HepG2 (cell line): ENCODE data around the gene RPS6KA2. TPM values are rescaled to one million over a fixed set of nuclear protein-coding genes. Genes with fewer than 3 reads are reported as not detected.

Experiments
- ATAC-seq: fragments of 200-7000 bp; cut with Tn5 transposase; 3 replicates; pipeline ENCODE4 v1.9.1; 2020; ENCODE audit warnings: mild to moderate bottlenecking, moderate library complexity
- BruUV-seq: library from RNA; stranded (reverse); fragments of 400-500 nt; replicated peaks from 2 replicates; lab custom pipeline; 2021; lab: Mats Ljungman, UMichigan
- CTCF ChIA-PET: fragments of 300-600 bp; formaldehyde crosslinking; extraction: SDS; loops from one replicate; lab custom pipeline; 2021; ENCODE audit warnings: low total read pairs, inconsistent platforms, low intra/inter-chr PET ratio; lab: Yijun Ruan, JAX
- POLR2A ChIA-PET: fragments of 350-600 bp; sonication (Branson Sonifier 250); formaldehyde crosslinking; loops from one replicate; lab custom pipeline; 2020; ENCODE audit warnings: antibody characterized with exemption, inconsistent platforms; lab: Yijun Ruan, JAX
- DNase-seq: peaks from one replicate; pipeline ENCODE4 v3.0.0-alpha.2; 2015; ENCODE audit warnings: low spot score
- FAIRE-seq: peaks from 3 replicates; lab custom pipeline; 2011; peaks lifted over from hg19 to GRCh38; lab: Jason Lieb, UNC
- H2AFZ ChIP-seq: one replicate; pipeline ENCODE4 v1.6.1; 2011; ENCODE audit warnings: low read length, inconsistent platforms
- H3K27ac ChIP-seq: fragments of 300-600 bp; 3 replicates; pipeline ENCODE4 v1.8.0; 2011; ENCODE audit warnings: mixed run types, mild to moderate bottlenecking, mixed read lengths, low read length, inconsistent platforms; ENCODE audit not compliant: insufficient read depth; ENCODE audit errors: extremely low read length
- H3K27me3 ChIP-seq, 2 experiments: fragments of 200-600 bp in 1 of 2; 2 replicates in 1 of 2; 3 replicates in 1 of 2; pipeline versions ENCODE4 v1.6.0 to v1.8.0; 2011; ENCODE audit warnings: low read length in 2 of 2, mild to moderate bottlenecking in 2 of 2, moderate library complexity in 2 of 2, inconsistent platforms in 1 of 2; ENCODE audit not compliant: insufficient read depth in 2 of 2, control insufficient read depth in 1 of 2
- H3K36me3 ChIP-seq, 2 experiments: fragments of 200-600 bp in 1 of 2; replicated peaks in 1 of 2; 2 replicates in 1 of 2; 3 replicates in 1 of 2; pipeline versions ENCODE4 v1.5.1 to v1.8.0; 2011; ENCODE audit warnings: low read length in 2 of 2, inconsistent platforms in 1 of 2; ENCODE audit not compliant: insufficient read depth in 2 of 2, control insufficient read depth in 1 of 2
- H3K4me1 ChIP-seq: 2 replicates; pipeline ENCODE4 v1.5.1; 2012; ENCODE audit warnings: low read length, inconsistent platforms; ENCODE audit not compliant: insufficient read depth
- H3K4me2 ChIP-seq: 2 replicates; pipeline ENCODE4 v1.6.0; 2011; ENCODE audit warnings: low read depth, low read length, inconsistent platforms
- H3K4me3 ChIP-seq, 3 experiments: fragments of 200-600 bp in 1 of 3; sonication (generic), shearing (Covaris generic) in 1 of 3; replicated peaks in 1 of 3; 2 replicates each; pipeline ENCODE4 v1.5.1; 2011 to 2016; ENCODE audit warnings: low read length in 3 of 3, inconsistent platforms in 2 of 3, low read depth in 2 of 3, mild to moderate bottlenecking in 2 of 3, control low read depth in 1 of 3, mixed read lengths in 1 of 3; ENCODE audit not compliant: insufficient read depth in 1 of 3
- H3K79me2 ChIP-seq: one replicate; pipeline ENCODE4 v1.6.1; 2011; ENCODE audit warnings: low read length, inconsistent platforms; ENCODE audit not compliant: insufficient read depth
- H3K9ac ChIP-seq: 2 replicates; pipeline ENCODE4 v1.6.0; 2011; ENCODE audit warnings: mild to moderate bottlenecking, low read depth, low read length, inconsistent platforms; ENCODE audit not compliant: insufficient read depth
- H3K9me3 ChIP-seq: 2 replicates; pipeline ENCODE4 v1.5.1; 2012; ENCODE audit warnings: mild to moderate bottlenecking, low read length
- H4K20me1 ChIP-seq: 2 replicates; pipeline ENCODE4 v1.6.0; 2011; ENCODE audit warnings: inconsistent platforms, mild to moderate bottlenecking, low read length, moderate library complexity; ENCODE audit not compliant: insufficient read depth
- AFF4 ChIP-seq: sonication (generic); formaldehyde crosslinking; IDR thresholded peaks from 2 replicates; pipeline ENCODE4 v1.4.0; 2020; ENCODE audit warnings: missing genetic modification reagents
- ATF7 ChIP-seq, 2 experiments: fragments of 450-650 bp in 1 of 2; sonication (generic) in 1 of 2; formaldehyde crosslinking in 1 of 2; IDR thresholded peaks; 2 replicates each; pipeline versions ENCODE4 v1.4.0 to v1.6.1; 2016 to 2020; ENCODE audit warnings: antibody characterized with exemption in 1 of 2, mild to moderate bottlenecking in 1 of 2, missing genetic modification reagents in 1 of 2
- CHD4 ChIP-seq: fragments of 200-600 bp; sonication (generic); IDR thresholded peaks from 2 replicates; pipeline ENCODE4 v1.7.0; 2017; ENCODE audit warnings: mild to moderate bottlenecking, low read length, borderline replicate concordance
- DBP ChIP-seq: sonication (generic); formaldehyde crosslinking; IDR thresholded peaks from 2 replicates; pipeline ENCODE4 v1.4.0; 2020; ENCODE audit warnings: missing genetic modification reagents; ENCODE audit errors: not compliant biosample characterization
- FOXK2 ChIP-seq: fragments of 450-650 bp; IDR thresholded peaks from 2 replicates; pipeline ENCODE4 v1.6.1; 2016
- GTF2F1 ChIP-seq: fragments of 150-350 bp; IDR thresholded peaks from 2 replicates; pipeline ENCODE4 v1.6.1; 2014; ENCODE audit warnings: low read length
- JUNB ChIP-seq: sonication (generic); formaldehyde crosslinking; IDR thresholded peaks from 2 replicates; pipeline ENCODE4 v1.8.0; 2022; ENCODE audit warnings: missing genetic modification reagents, mild to moderate bottlenecking, borderline replicate concordance
- LBX2 ChIP-seq: sonication (generic); formaldehyde crosslinking; IDR thresholded peaks from 2 replicates; pipeline ENCODE4 v1.5.0; 2020; ENCODE audit warnings: missing genetic modification reagents, mild to moderate bottlenecking, borderline replicate concordance
- NFE2L2 ChIP-seq: fragments of 150-350 bp; IDR thresholded peaks from 2 replicates; pipeline ENCODE4 v1.6.1; 2014; ENCODE audit warnings: low read length
- PHF5A ChIP-seq: IDR thresholded peaks from one replicate; pipeline ENCODE4 v1.6.1; 2018; ENCODE audit warnings: low read depth, missing genetic modification reagents; ENCODE audit not compliant: unreplicated experiment
- PRDM4 ChIP-seq: sonication (generic); formaldehyde crosslinking; IDR thresholded peaks from 2 replicates; pipeline ENCODE4 v1.9.0; 2021; ENCODE audit warnings: missing genetic modification reagents, borderline replicate concordance
- SMAD9 ChIP-seq: sonication (generic); formaldehyde crosslinking; IDR thresholded peaks from 2 replicates; pipeline ENCODE4 v1.5.1; 2020; ENCODE audit warnings: mild to moderate bottlenecking, missing genetic modification reagents
- SRY ChIP-seq: sonication (generic); formaldehyde crosslinking; IDR thresholded peaks from 2 replicates; pipeline ENCODE4 v1.8.0; 2022; ENCODE audit warnings: mild to moderate bottlenecking, missing genetic modification reagents
- TEAD3 ChIP-seq: optimal IDR thresholded peaks from 2 replicates; pipeline ENCODE3; 2016; ENCODE audit warnings: borderline replicate concordance
- TMF1 ChIP-seq: sonication (generic); formaldehyde crosslinking; IDR thresholded peaks from 2 replicates; pipeline ENCODE4 v1.8.1; 2022; ENCODE audit warnings: low read depth, missing genetic modification reagents
- TRIM24 ChIP-seq: sonication (generic); formaldehyde crosslinking; IDR thresholded peaks from 2 replicates; pipeline ENCODE4 v1.8.0; 2022; ENCODE audit warnings: mild to moderate bottlenecking, missing genetic modification reagents
- ZFY ChIP-seq: sonication (generic); formaldehyde crosslinking; IDR thresholded peaks from 2 replicates; pipeline ENCODE4 v1.4.0; 2020; ENCODE audit warnings: missing genetic modification reagents
- ZNF720 ChIP-seq: sonication (generic); formaldehyde crosslinking; IDR thresholded peaks from 2 replicates; pipeline ENCODE4 v1.4.0; 2020; ENCODE audit warnings: missing genetic modification reagents
- WGBS: methylation state at CpG from one replicate; pipeline ENCODE4 v1.1.6; 2017; ENCODE audit warnings: low lambda C conversion rate; 5-methylcytosine and 5-hydroxymethylcytosine counted together
- in situ Hi-C: cut with HindIII; loops from 2 replicates; pipeline ENCODE4 v1.10.0; 2017; ENCODE audit warnings: low pct_unique_long_range_greater_than_20kb; ENCODE audit not compliant: extremely low pct_ligation_motif_present
- intact Hi-C: fragments of 100-400 bp; cut with micrococcal nuclease; formaldehyde crosslinking; loops from one replicate; pipeline ENCODE4 v1.10.0; 2022; ENCODE audit not compliant: unreplicated experiment
- polyA plus RNA-seq, 8 experiments: library from polyadenylated mRNA; depleted of rRNA in 3 of 8; stranded (reverse) in 7 of 8; unstranded in 1 of 8; fragments of >200 nt; fragmentation: Illumina TruSeq in 4 of 8; extraction: Trizol in 4 of 8; gene quantifications; 2 replicates each; pipeline versions ENCODE4 v1.2.1 to v1.2.3, GENCODE V29; 2011 to 2016; ENCODE audit warnings: low read depth in 4 of 8, missing spikeins in 1 of 8, mixed read lengths in 1 of 8; ENCODE audit not compliant: insufficient read depth in 1 of 8
- total RNA-seq, 5 experiments: library from RNA; depleted of rRNA; stranded (reverse); fragments of >200 nt; fragmentation: Illumina TruSeq; extraction: Trizol; gene quantifications; 2 replicates each; pipeline ENCODE4 v1.2.3, GENCODE V29; 2016; ENCODE audit warnings: low read depth in 1 of 5

RPS6KA2 gene
- total and polyA plus RNA-seq, 2 of the 13 experiments (the other 11 are each of a cell fraction or from before 2014, with no cell fraction given) = 0.22 to 0.38 TPM

- TF ChIP-seq PHF5A (CRISPR knock-in tag) = no peak
- no peak for TF ChIP-seq ZFY (CRISPR knock-in tag)
- TF ChIP-seq ATF7 (IDR thresholded peaks at IDR 0.05) = no peak
- no peak for TF ChIP-seq ATF7 (CRISPR knock-in tag; IDR thresholded peaks at IDR 0.05)
- no peak for TF ChIP-seq FOXK2
- no peak for TF ChIP-seq PRDM4 (CRISPR knock-in tag)
- no peak for TF ChIP-seq AFF4 (CRISPR knock-in tag)
- no peak for TF ChIP-seq NFE2L2
- no peak for TF ChIP-seq CHD4
- no peak for TF ChIP-seq TMF1 (CRISPR knock-in tag)
- TF ChIP-seq GTF2F1 = no peak
- TF ChIP-seq ZNF720 = no peak
- TF ChIP-seq TRIM24 (CRISPR knock-in tag) = no peak
- no peak for TF ChIP-seq JUNB (CRISPR knock-in tag)
- no peak for TF ChIP-seq DBP (CRISPR knock-in tag)
- TF ChIP-seq LBX2 (CRISPR knock-in tag) = no peak
- TF ChIP-seq SMAD9 (CRISPR knock-in tag) = no peak
- no peak for TF ChIP-seq SRY
- no peak for TF ChIP-seq TEAD3
- DNase-seq (no peak), ATAC-seq (no peak), FAIRE-seq (no peak)
- Histone ChIP-seq H3K4me1 (no peaks in the 10 kb centered on the region), H3K9me3 (no peaks in the 10 kb centered on the region), H3K79me2 (no peaks in the 10 kb centered on the region), H3K27me3 (peaks cover 3 to 53% of the 10 kb centered on the region in 2 experiments), H4K20me1 (no peaks in the 10 kb centered on the region), H3K27ac (no peak overlapping the region), H2AFZ (no peak overlapping the region), H3K9ac (no peak overlapping the region), H3K4me2 (no peak overlapping the region), H3K4me3 (no peak overlapping the region), H3K36me3 (no peaks in the 10 kb centered on the region)
- intact Hi-C loops (no loop called here), in situ Hi-C loops (no loop called here)
- BruUV-seq = no TSS peak
- POLR2A ChIA-PET = no interaction called here
- 40% methylated on average over 9 of the region's 9 CpGs for WGBS
- CTCF ChIA-PET = no interaction called here
These were observed 21.8 kb upstream of the RPS6KA2 start for GRCh38 chr6:166648846-166649245.
